T47D (cell line): ENCODE measurements around the gene FADS6.
A peak's percentile ranks its signal among the peaks of the same experiment; 100 is the strongest.

Source experiments
- DNase-seq, 2 experiments: peaks; one replicate each; pipeline versions ENCODE4 v3.0.0 to v3.0.0-alpha.2; 2011 to 2012; ENCODE audit warnings: low read depth in 1 of 2, low spot score in 1 of 2
- JUND ChIP-seq: IDR thresholded peaks from 2 replicates; pipeline ENCODE4 v1.6.1; 2012; ENCODE audit warnings: low read depth
- in situ Hi-C: cut with HindIII; loops from 2 replicates; pipeline ENCODE4 v1.10.0; 2016; ENCODE audit warnings: low sequenced_read_pairs, low pct_unique_long_range_greater_than_20kb

Gene FADS6

DNA sequence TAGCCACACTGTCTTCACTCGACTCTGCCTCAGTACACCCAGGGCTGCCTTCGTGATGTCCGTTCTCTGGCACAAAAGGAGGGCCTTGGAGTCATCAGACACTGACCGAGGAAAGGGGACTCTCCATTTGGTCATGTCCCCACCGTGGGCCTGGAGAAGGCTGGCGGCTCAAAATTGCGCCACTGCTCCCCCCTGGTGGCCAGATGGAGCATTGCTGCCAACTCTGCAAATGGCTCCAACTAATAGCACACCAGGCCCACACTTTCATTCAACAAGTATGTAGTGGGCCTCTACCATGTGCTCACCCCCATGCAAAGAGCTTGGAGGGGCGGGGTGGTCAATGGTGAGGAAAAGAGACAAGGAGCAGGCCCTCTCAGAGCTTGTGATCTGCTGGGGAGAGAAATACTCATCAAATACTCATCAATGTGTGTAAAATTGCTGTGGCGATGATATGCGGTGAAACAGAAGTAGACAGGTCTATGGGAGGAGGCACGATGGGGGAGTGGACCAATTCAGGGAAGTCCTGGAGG, 28.5 kb downstream of the FADS6 start:
- TF ChIP-seq JUND = no peak
- in situ Hi-C loops = no loop called here
- DNase-seq = peak; percentile 76 to 94

DNA sequence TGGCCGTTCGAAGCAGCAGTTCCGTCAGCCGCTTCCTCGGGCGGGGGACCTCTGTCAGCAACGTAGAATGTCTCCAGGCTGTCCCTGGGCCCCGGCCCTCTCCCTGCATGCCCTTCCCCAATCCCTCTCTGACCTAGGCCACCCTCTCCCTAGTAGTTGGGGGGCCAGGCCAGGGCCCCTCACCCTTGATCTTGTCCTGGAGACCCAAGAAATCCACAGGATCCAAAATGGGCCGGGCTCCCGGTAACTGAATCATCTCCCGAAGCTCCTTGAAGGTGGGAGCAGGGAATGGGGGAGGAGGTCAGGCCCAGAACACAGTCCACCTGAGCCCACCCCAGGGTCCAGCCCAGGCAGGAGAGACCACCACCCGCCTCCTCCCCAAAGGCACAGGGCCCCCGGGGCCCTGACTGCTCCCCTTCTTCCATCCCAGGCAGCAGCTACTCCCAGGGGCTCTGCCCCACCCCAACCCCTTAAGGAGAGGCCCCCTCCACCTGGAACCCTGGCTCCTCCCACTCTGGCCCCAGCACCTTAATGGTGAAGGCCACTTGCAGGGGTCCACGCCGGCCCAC, 29.1 kb downstream of the FADS6 start:
- in situ Hi-C loops = no loop called here
- TF ChIP-seq JUND = no peak
- no peak for DNase-seq

DNA sequence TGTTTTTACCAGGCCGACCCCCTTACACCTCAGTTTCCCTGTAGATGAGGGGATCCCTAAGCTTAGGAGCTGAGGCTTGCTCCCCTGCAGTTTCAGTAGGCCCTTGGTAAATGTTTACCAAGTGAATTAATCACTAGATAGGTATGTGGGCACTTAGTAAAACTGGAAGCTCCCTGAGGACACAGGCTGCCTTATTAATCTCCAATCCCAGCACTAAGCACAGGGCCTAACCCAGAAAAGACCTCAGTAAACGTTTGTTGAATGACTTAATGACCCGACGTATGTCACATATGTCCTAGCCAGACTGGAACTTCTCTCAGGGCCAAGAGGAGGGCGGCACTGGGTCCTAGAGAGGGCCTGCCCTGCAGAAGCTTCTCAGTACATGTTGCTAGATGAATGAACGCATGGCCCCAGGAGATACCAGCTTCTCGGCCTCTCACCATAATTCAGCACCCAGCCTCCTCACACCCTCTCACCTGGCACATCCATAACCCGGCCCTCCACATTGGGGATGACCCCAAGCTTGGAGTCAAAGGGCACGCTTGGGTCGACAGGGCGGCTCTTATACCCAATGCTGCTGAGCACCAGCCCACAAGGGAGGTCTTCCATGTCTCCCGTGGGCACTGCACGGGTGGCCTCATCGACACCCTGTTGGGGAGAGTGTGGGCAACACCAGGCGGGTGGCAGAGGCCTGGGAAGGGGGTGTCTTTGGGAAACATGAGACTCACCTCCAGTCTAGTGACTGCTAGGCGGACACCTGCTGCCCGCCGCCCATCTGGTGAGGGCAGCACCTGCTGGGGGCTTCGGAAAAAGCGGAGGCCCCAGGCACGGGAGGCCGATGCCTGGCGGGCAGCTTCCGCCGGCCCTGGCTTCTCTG, 29.8 kb downstream of the FADS6 start:
- in situ Hi-C loops = no loop called here
- DNase-seq = no peak
- no peak for TF ChIP-seq JUND

DNA sequence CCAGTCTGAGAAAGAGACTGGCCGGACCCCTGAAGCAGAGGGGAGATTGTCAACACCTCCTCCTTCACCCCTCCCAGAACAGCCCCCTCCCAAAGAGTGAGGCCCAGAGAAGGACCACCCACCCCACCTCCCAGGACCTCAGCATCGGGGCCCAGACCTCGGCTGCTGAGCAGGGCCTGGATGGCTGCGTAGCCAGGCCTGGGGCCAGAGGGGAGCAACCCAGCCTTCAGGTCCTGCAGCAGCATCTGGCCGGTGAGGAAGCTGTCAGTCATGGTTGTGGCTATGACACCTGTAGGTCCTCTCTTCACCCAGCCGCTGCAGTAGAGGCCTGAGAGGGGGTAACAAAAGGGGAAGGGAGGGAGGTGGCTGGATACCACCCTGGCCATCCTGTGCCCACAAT, 30.5 kb downstream of the FADS6 start:
- in situ Hi-C loops = no loop called here
- TF ChIP-seq JUND = no peak
- DNase-seq = no peak

DNA sequence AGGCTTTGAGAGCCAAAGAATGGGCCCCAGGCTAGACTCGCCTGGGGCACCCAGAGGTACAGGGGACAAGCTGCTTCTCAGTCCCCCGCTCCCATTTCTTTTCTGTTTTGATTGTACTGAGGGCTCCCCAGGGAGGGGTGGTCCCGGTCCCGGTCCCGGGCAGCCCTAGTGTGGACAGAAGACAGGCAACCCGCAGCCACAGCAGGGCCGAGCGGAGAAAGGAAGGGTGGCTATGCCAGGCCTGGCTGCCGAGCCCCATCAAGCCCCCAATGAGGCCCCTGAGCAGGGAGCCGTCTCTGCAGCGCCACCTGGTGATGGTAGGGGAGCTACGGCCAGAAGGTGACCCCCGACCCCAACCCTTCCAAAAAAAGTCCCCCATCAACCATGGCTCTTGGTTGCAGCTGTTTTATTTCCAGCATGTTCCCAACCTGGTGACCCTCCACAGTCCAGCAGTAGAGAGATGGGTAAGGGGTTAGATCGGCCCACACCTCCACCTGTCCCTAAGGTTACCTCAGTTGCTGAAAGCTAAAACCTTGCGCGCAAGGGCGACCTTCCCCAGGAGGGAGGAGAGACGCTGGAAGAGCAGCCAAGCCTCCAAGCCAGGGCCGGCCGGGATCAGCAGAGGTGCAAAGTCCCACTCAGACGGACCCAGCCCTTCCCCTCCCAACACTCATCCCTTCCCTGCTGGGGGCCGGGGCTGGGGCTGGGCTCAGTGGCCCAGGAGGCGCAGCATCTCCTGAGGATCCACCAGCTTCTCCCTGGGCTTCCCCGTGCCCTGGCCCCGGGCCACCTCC, 31.1 kb downstream of the FADS6 start:
- DNase-seq = peak; percentile 71 to 91
- in situ Hi-C loops = no loop called here
- no peak for TF ChIP-seq JUND

DNA sequence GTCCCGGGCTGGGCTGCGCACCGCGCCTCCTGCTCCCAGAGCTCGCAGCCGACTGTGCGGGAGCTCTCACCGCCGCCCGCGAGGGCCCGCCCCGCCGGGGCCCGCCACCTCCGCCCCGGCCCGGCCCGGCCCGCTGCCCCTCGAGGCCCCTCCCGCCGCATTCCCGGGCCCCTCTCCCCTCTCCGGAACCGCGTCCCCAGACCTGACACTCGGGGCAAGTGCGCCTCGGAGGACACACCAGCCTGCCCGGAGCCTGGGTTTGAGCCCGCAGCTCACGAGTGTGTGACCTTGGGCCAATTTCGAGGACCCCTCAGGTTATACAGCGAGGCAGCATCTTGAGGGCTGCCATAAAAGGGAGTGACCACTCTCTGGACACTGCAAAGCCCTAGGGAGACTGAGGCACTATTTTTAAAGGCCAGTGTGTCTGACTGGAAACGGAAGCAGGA, 31.7 kb downstream of the FADS6 start:
- no peak for DNase-seq
- in situ Hi-C loops = no loop called here
- no peak for TF ChIP-seq JUND

DNA sequence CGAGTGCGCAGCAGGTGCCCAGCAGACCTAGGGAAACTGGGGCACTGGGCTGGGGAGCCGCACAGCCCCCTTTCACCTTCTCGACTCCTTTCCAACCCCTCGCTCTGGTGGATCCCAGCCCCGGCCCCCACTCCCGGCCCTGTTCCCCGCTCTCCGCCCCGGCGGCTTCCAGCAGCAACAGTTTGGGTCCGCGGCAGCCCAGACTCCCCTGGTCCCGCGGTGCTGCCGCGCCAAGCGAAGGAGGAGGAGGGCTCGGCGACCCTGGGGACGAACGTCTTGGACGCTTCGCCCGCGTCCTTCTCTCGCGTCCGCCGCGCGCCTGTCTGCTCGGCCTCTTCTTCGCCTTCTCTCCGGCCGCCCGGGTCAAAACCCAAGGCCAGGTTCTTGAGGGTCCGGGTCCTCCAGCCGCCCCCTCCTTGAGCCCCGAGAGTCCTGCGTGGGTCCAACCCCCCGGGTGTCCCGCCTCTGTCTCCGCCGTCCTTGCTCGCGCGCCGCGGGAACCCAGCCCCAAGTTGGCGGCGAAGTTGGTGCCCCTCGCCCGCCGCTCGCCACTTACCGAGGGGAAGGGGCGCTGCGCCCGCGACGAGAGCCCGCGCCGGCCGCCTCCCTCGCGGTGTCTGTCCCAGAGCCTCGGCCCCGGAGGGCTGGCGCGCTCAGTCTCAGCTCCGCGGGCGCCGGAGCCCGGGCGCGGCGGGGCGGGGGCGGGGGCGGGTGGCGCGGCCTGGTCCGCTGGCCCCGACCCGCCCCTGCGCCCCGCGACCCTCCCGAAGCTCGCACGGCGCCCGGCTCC, 32.4 kb downstream of the FADS6 start:
- DNase-seq = no peak
- TF ChIP-seq JUND = no peak
- in situ Hi-C loops = no loop called here

DNA sequence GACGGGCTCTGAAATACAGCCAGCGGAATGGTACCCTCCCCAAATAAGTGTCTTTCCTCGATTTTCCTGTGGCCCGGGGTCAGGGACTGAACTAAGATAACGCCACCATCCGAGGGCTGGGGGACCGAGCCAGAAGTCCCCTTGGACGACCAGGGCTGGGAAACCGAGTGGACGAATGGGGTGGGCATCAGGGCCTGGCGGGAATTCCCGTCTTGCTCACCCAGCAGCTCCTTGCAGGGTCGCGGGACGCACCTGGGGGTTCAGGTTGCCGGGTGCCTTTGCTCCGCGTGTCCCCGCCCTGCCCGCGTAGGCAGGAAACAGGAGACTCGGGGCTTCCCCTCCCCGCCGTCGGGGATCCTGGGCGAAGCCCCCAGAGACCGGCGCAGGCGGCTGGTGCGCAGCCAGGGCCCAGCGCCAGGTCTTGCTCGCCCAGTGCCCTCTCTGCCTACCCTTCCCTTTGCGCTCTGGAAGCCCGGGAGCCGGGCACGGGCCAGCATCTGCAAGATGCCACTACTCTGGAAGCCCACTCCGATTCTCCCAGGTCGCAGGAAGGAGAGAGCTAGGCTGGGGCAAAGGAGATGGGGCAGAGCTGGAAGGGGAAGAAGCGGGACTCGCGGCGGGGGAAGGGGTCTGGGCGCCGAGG, 33.1 kb downstream of the FADS6 start:
- DNase-seq = no peak
- in situ Hi-C loops = no loop called here
- no peak for TF ChIP-seq JUND

DNA sequence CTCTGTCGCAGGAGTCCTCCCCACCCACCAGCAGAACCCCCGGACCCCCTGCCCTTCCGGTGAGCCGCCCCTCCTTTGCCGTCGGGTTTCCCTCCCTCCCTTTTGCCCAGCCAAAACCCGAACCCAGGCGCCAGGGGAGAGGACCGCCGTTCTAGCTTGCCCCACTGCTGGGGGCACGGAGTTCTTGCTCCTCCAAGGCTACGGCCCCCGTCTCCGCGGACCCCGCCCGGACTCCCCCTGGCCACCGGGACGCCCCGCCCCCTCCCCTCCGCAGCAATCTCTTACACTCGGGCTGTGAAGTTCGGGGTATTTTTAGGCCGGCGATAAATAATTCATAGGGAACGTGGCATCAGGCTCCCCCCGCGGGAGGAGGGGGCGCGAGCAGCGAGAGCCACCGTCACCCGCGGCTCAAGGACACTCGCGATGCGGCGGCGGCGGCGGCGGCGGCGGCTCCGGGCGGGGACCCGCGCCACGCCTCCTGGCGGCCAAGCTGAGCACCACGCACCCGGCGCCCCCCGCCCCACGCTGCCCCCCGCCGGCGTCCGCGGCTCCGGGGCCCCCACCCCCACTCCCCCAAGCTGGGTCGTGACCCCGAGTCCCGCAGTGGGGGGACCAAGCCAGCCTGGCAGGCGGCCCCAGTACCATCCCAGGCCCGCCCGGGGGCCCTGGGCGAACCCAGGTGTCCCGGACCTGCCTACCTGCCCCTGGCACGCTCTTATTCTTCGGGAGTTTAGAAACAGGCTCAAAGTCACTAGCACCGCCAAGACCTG, 33.8 kb downstream of the FADS6 start, which contains the start of gene GRIN2C:
TSS of gene GRIN2C (minus strand) at position 427 of the 770 bp plus-strand sequence. CDS start 4,793 bp downstream, outside the sequence.
- no peak for TF ChIP-seq JUND
- no peak for DNase-seq
- in situ Hi-C loops = no loop called here

DNA sequence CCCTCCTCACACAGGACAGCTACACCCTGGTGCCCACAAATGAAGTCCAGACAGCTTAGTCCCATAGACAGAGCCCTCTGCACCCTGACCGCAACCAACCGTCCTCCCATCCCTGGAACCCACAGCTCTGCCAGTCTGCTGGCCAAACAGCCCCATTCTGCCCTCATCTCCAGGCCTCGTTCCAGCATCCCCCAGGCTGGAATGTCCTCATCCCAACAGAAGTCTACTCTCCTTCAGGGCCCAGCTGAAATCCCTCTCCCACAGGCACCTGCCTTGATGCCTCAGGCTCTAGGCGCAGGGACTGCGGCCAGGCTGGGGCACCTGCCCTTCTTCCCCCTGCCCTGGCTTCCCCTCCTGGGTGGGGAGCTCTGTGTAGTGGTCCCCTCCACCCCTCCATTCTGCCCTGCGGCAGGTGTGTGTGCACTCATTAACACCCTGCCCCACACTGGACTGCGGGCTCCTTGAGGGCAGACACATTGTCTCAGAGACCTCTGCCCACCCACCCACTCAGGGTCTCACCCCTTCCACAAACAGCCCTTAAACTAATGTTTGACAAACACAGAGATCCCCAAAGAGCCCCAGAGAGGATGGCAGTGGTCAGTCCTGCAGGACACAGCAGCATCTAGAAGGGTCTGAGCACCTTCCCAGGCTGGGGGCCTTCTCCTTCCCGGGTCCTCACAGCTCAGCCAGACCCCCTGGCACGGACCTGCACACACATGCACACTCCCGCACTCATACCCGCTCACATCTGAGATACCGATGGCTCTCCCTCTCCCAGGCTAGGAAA, 34.6 kb downstream of the FADS6 start:
- TF ChIP-seq JUND = no peak
- DNase-seq = no peak

More for the DNA sequence above, 34.6 kb downstream of the FADS6 start:
- in situ Hi-C loops = no loop called here
